NCI-H2196 (cell line): ENCODE results near the gene CDC42EP3.

ENCODE experiments used
- DNase-seq: peaks from one replicate; lab custom pipeline; 2025; ENCODE audit not compliant: unreplicated experiment; lab: John Stamatoyannopoulos, UW

The CDC42EP3 gene

GRCh38 chr2:37656512-37657423 lies 14.7 kb downstream of the CDC42EP3 start:
- peak; percentile 18 for DNase-seq

DNA sequence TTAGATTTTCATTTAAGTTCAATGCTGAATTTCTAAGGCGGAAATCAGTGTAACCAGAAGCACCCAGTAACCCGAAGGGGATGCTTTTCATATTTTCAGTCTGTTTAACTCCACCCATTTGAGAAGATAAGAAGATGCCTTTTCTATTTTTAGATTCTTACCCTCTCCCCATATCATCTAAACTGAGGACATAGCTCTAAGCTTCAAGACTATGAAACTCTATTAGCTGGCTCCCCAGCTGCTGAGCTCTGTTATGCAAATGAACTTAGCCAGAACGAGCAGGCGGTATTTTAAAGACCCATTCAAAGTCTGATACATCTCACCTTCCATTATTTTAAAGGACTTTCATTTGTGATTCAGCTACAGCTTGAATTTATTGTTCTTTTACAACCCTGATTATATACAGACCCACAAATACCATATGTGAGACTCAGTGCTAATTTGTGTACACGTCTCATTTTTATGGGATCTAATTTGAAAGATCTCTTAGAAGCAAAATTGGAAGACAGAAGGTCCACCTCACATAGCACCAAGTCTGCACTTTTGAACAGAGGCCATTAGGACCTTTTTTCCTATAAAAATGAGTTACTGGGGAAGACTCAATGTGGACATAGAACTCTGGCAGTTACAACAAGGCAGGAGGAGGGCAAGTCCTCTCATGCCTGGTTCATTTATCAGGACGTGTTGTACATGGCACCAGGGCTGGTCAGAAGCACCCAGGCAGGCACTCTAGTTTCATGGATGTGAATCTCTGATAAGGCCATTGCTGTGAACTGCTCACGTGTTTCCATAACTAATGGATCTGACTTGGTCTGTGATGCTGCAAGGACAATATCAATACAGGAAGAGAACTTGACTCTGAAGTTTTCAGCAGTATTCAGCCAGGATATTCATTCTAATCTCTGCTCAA lies 16.3 kb downstream of the CDC42EP3 start:
- DNase-seq = no peak

- no peak for DNase-seq
Measured at GRCh38 chr2:37654419-37654818, 17.0 kb downstream of the CDC42EP3 start.

- peak; percentile 40 for DNase-seq
Measured at GRCh38 chr2:37653805-37654378, 17.6 kb downstream of the CDC42EP3 start.

- DNase-seq = no peak
Measured at GRCh38 chr2:37653093-37653492, 18.3 kb downstream of the CDC42EP3 start.

GRCh38 chr2:37652199-37652640 lies 19.2 kb downstream of the CDC42EP3 start:
- no peak for DNase-seq

DNA sequence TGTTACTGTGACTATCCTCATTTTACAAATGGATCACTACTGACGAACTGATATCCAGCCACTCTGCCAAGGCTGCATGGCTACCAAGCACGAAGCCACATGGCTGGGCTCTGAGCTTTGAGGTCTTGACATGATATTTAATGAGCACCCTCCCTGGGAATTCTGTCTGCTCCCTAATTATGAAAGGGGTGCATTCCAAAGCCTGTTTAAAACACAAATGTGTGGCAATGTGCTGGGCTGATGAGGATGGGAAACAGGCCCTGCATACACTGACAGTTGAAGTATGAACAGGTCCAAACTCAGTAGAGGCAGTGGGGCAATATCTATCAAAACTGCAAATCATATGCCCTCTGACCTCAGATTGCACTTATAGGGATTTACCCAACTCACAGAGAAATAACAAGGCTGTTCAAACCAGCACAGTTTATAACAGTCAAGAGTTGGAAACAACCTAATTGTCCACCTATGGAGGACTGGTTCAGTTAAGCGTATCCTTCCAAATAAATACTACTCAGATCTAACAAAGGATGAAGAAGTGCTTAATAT lies 20.8 kb downstream of the CDC42EP3 start:
- DNase-seq = no peak

DNA sequence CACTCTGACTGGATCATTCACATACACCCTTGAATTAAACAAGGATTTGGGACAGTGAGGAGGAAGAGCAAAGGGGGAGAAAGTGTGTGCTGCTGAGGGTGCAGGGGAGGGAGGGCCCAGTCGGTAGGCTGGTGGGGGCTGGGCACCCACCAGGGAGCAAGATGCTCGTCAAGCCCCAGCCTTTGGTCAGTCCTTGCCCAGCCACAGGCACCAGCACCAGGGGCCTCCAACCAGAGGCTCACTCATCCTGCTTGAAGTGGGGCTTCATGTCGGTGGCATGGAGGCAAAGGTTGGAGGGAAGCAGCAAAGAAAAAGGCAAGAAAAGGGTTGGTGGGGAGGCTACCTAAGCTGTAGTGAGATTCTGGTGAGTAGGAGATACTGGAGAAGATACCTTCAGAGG lies 21.9 kb downstream of the CDC42EP3 start:
- DNase-seq = no peak

DNA sequence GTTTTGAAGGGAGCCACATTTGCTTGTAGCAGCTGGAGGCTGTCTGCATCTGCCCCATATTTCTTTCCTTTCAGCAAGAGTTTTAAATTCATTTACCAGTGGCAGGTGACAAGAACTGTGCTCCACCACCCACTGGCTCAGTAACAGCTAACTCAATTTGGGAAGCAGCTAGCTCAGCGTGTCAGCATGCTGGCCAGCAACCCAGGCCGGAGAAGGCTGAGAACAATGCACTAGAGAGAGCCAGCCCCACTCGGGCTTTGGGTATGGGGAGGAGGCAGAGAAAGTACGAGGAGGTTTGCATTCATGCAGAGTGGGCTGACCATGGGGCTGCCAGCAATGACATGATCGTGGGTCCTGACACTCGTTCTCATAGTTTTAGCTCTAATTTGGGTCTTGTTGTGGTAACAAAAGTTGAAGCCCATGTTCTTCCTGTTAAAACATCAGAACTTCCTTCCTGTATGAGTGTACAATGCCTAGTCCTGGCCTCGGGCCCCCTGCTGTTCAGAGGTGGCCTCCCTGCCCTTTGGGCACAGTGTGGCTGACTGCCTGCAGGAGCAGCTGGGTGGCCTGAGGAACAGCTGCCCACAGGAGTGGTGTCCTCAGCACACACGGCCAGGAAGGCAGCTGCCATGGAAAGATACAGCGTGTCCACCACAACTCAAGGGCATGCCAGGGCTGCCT lies 23.0 kb downstream of the CDC42EP3 start:
- DNase-seq = no peak

- DNase-seq = no peak
Measured at GRCh38 chr2:37647971-37648330, 23.5 kb downstream of the CDC42EP3 start.

DNA sequence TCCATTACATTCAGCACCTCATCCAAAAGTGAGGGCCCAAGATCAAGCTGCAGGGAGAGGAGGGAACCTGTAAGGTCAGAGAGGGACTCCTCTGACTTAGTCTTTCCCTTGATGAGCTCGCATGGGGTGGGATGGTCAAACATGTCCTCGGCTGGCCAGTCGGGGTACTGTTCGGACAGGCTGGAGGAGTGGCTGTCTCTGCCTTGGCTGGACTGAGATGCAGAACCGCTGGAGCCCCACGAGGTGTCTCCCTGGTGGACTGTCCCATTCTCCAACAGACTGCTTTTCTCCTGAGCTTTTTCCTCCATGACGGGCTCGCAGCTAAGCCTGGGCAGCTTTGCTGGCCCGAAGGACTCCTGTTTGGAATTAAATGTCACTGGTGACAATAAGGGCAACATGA lies 25.6 kb downstream of the CDC42EP3 start:
- no peak for DNase-seq

GRCh38 chr2:37645362-37645761 lies 26.1 kb downstream of the CDC42EP3 start:
- no peak for DNase-seq

- DNase-seq = no peak
Measured at GRCh38 chr2:37644191-37644590, 27.3 kb downstream of the CDC42EP3 start.

DNA sequence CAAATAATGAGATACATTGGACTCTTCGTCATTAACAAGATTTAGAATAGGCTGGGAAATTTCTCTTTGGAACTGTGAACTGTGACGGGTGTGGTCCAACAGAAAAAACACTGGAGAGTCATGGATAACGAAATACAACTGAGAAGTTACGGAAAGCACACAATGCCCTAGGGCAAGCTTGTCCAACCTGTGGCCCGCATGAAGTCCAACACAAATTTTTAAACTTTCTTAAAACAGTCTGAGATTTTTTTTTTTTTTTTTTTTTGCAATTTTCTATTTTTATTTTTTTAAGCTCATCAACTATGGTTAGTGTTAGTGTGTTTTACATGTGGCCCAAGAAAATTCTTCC lies 27.7 kb downstream of the CDC42EP3 start:
- DNase-seq = no peak

DNA sequence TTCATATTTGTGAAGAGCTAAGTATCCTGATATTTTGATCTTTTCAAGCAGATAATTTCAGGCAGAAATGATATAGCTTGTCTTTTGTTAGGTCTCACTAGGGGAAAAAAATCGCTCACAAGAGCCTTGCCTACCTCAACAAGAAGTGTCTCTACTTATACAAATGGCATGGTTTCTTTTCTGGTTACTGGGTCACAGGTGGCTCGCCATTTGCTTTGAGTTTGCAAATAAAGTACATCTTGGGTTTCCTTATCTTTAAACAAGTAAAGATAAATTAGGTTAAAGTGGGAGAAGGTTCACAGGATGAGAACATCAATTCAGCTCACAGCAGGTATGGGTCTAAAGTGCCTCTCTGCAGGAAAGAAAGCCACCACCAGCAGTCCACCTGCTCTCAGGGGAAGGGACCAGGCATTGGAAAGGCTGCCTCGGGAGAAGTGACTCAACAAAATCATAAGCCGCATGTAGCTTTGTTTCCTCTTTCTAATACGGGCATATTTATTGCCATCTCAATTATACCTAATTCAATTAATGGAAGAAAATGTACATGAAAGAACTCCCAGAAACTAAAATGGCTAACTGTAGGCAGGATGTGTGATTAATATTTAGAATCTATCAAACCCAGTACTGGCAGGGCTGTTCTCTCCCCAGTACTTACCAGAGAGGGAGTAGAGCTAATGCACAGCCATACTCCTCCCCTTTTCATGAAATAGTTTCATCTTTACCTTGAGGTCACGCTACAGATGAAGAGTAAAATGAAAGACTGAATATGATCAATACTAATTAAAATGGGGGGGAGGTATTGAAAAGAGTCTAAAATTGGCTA lies 28.3 kb downstream of the CDC42EP3 start:
- DNase-seq = no peak

GRCh38 chr2:37641582-37642171 lies 29.8 kb downstream of the CDC42EP3 start:
- no peak for DNase-seq

DNA sequence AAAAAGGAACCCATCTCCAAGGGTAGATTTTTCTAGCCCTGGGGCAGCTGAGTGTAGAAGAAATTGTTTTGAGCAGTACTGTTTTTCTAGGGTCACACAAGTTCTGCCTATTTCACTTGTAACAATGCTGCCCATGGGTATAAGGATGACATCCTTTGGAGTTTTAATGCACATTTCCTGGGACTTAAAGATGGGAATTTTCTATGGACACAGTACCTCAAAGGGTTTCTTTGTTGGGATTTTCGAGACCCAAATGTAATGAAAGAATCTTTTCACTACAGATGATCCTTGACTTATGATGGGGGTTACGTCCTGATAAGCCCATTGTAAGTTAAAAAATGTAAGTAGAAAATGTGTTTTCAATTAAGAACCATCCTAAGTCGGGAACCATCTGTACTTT lies 31.8 kb downstream of the CDC42EP3 start:
- DNase-seq = no peak

GRCh38 chr2:37638973-37639372 lies 32.5 kb downstream of the CDC42EP3 start:
- DNase-seq = no peak

DNA sequence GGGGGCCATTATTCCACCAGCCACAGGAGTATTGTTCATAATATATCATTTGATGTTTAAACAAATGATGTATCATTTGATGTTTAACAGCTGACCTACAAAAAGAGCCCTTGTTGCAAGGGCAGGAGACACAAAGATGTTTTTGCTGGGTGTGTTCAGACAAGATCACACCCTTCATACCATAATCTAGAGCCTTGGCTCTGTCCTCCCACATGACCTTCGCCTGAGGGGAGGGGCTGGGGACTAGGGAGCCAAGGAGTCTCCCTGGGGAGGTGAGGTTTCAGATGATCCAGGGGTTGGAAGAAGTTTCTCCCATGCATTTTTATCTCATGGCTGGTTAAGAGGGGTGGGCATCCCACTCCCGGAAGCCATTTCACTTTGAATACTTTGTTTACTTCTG lies 33.5 kb downstream of the CDC42EP3 start:
- no peak for DNase-seq
